GM18867 (cell line): ENCODE results near the gene BRD2.
A peak's percentile ranks its signal among the peaks of the same experiment; 100 is the strongest.

ENCODE experiments used
- ATAC-seq: cut with Tn5 transposase; IDR thresholded peaks from one replicate; pipeline ENCODE4 v1.9.1; 2021; ENCODE audit warnings: mild to moderate bottlenecking, moderate library complexity; ENCODE audit not compliant: unreplicated experiment

BRD2 gene

GRCh38 chr6:32947552-32948465, 20.6 kb upstream of the BRD2 start:
- no peak for ATAC-seq

GRCh38 chr6:32949113-32949512, 19.3 kb upstream of the BRD2 start:
- no peak for ATAC-seq

GRCh38 chr6:32950010-32950409, 18.4 kb upstream of the BRD2 start:
- ATAC-seq: no peak

- no peak for ATAC-seq
These were observed 17.9 kb upstream of the BRD2 start for GRCh38 chr6:32950449-32950848.

- ATAC-seq: peak; percentile 90
These were observed 15.3 kb upstream of the BRD2 start, which contains the start of gene HLA-DMA for GRCh38 chr6:32952817-32953739. Gene HLA-DMA (minus strand): TSS chr6:32953097. CDS start chr6:32953036, 61 bp downstream.

GRCh38 chr6:32953775-32954174, 14.6 kb upstream of the BRD2 start:
- no peak for ATAC-seq

- ATAC-seq: no peak
These were observed 14.1 kb upstream of the BRD2 start for GRCh38 chr6:32954267-32954666.

- ATAC-seq: no peak
These were observed 13.2 kb upstream of the BRD2 start for GRCh38 chr6:32954986-32955802.

GRCh38 chr6:32956176-32956575, 12.2 kb upstream of the BRD2 start:
- ATAC-seq: no peak

GRCh38 chr6:32960563-32960962, 7.8 kb upstream of the BRD2 start:
- no peak for ATAC-seq

GRCh38 chr6:32962213-32962826, 6.1 kb upstream of the BRD2 start:
- ATAC-seq: no peak

GRCh38 chr6:32963866-32964265, 4.5 kb upstream of the BRD2 start:
- ATAC-seq: no peak

- no peak for ATAC-seq
These were observed 3.6 kb upstream of the BRD2 start for GRCh38 chr6:32964776-32965175.

GRCh38 chr6:32967151-32968091, 973 bp upstream of the BRD2 start:
- ATAC-seq: no peak

GRCh38 chr6:32968867-32969684, 682 bp downstream of the BRD2 start:
- ATAC-seq: no peak

- ATAC-seq: no peak
These were observed 1.5 kb downstream of the BRD2 start for GRCh38 chr6:32969685-32970412.

GRCh38 chr6:32970413-32971241, 2.2 kb downstream of the BRD2 start:
- ATAC-seq: no peak
